Mucosa of rectum (tissue), 2 donors: ENCODE data around the gene LGI2.
"Not testable (repeated sequence)": the region's sequence is repeated elsewhere in the genome, so short reads cannot be mapped to it uniquely, and the experiment has no call there.

Experiments used
- H3K27ac ChIP-seq, 2 donors: one replicate each; pipeline ENCODE4 v1.7.0; 2013; ENCODE audit warnings: inconsistent platforms in 2 of 2, low read depth in 2 of 2, low read length in 2 of 2
- H3K27me3 ChIP-seq, 2 donors: one replicate each; pipeline ENCODE4 v1.7.0; 2013; ENCODE audit warnings: low read length in 2 of 2; ENCODE audit not compliant: control insufficient read depth in 2 of 2, insufficient read depth in 2 of 2
- H3K36me3 ChIP-seq, 2 donors: one replicate each; pipeline ENCODE4 v1.7.0; 2013; ENCODE audit warnings: low read length in 2 of 2; ENCODE audit not compliant: control insufficient read depth in 2 of 2, insufficient read depth in 2 of 2
- H3K4me1 ChIP-seq, 2 donors: one replicate each; pipeline ENCODE4 v1.7.0; 2013; ENCODE audit warnings: low read length in 2 of 2, mild to moderate bottlenecking in 1 of 2; ENCODE audit not compliant: control insufficient read depth in 2 of 2, insufficient read depth in 2 of 2
- H3K4me3 ChIP-seq, 2 donors: one replicate each; pipeline ENCODE4 v1.7.0; 2013; ENCODE audit warnings: low read length in 2 of 2
- H3K9ac ChIP-seq, 2 donors: one replicate each; pipeline ENCODE4 v1.7.0; 2013; ENCODE audit warnings: low read length in 2 of 2, low read depth in 1 of 2, mild to moderate bottlenecking in 1 of 2
- H3K9me3 ChIP-seq, 2 donors: one replicate each; pipeline ENCODE4 v1.7.0; 2013; ENCODE audit warnings: low read length in 2 of 2; ENCODE audit not compliant: control insufficient read depth in 2 of 2
- donor health status: healthy.
- donor health status: Normal muscosa, but diverticular disease.

LGI2 gene

DNA sequence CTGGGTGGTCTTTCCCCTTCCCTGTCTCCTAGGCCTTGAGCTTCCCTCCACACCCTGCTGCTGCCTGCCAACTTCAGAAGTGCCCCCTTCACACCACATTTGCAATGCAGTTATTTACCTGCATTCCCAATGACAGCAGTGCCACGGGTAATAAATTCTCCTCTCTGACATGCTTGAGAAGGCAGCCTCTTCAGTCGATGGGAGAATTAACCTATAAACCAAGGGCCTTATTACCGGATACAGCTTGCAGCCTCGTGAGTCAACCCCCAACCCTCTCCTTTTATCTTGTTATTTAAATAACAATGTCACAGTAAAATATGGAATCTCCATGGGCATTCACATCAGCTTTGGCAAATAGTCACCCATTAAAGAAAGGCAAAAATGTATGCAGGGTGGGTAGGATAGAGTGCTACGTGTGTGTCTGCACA lies 34.7 kb upstream of the LGI2 start:
- Histone ChIP-seq H3K27me3 (no peaks in the 10 kb centered on the region), H3K27ac (no peak overlapping the region), H3K36me3 (no peaks in the 10 kb centered on the region), H3K4me1 (no peaks in the 10 kb centered on the region), H3K9me3 (no peaks in the 10 kb centered on the region), H3K9ac (no peak overlapping the region), H3K4me3 (no peak overlapping the region)

DNA sequence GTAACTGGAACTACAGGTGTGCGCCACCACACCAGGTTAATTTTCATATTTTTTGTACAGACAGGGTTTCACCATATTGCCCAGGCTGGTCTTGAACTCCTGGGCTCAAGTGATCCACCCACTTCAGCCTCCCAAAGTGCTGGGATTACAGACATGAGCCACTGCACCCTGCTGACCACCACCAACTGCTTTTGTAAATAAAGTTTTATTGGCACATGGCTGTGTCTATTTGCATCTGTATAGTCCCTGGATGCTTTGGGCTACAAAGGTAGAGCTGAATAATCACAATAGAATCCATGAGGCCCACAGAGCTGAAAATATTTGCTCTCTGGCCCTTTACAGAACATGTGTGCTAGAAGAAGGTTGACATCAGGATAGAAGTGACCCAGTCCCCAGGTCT lies 33.7 kb upstream of the LGI2 start:
- H3K4me3 ChIP-seq, H3K9ac ChIP-seq, H3K9me3 ChIP-seq, H3K4me1 ChIP-seq, H3K27me3 ChIP-seq, H3K36me3 ChIP-seq, H3K27ac ChIP-seq: not testable (repeated sequence)

- Histone ChIP-seq H3K9ac (no peak overlapping the region), H3K27me3 (no peaks in the 10 kb centered on the region), H3K9me3 (no peaks in the 10 kb centered on the region), H3K4me1 (no peaks in the 10 kb centered on the region), H3K36me3 (no peaks in the 10 kb centered on the region), H3K27ac (no peak overlapping the region), H3K4me3 (no peak overlapping the region)
Observed at GRCh38 chr4:25063116-25063515, 32.4 kb upstream of the LGI2 start.

- no peak overlapping the region for H3K27ac ChIP-seq
- H3K4me3 ChIP-seq: no peak overlapping the region
- no peak overlapping the region for H3K9ac ChIP-seq
- no peaks in the 10 kb centered on the region for H3K36me3 ChIP-seq
- H3K9me3 ChIP-seq: no peaks in the 10 kb centered on the region
- no peaks in the 10 kb centered on the region for H3K4me1 ChIP-seq
- H3K27me3 ChIP-seq: no peaks in the 10 kb centered on the region
Observed at GRCh38 chr4:25062098-25062497, 31.4 kb upstream of the LGI2 start.

GRCh38 chr4:25061602-25062001 lies 30.9 kb upstream of the LGI2 start:
- H3K4me3 ChIP-seq: no peak overlapping the region
- no peak overlapping the region for H3K9ac ChIP-seq
- no peaks in the 10 kb centered on the region for H3K36me3 ChIP-seq
- no peaks in the 10 kb centered on the region for H3K4me1 ChIP-seq
- H3K27me3 ChIP-seq: no peaks in the 10 kb centered on the region
- H3K27ac ChIP-seq: no peak overlapping the region
- H3K9me3 ChIP-seq: no peaks in the 10 kb centered on the region

GRCh38 chr4:25060963-25061340 lies 30.2 kb upstream of the LGI2 start:
- Histone ChIP-seq H3K4me3 (no peak overlapping the region), H3K9me3 (no peaks in the 10 kb centered on the region), H3K4me1 (no peaks in the 10 kb centered on the region), H3K27me3 (no peaks in the 10 kb centered on the region), H3K36me3 (no peaks in the 10 kb centered on the region), H3K9ac (no peak overlapping the region), H3K27ac (no peak overlapping the region)

DNA sequence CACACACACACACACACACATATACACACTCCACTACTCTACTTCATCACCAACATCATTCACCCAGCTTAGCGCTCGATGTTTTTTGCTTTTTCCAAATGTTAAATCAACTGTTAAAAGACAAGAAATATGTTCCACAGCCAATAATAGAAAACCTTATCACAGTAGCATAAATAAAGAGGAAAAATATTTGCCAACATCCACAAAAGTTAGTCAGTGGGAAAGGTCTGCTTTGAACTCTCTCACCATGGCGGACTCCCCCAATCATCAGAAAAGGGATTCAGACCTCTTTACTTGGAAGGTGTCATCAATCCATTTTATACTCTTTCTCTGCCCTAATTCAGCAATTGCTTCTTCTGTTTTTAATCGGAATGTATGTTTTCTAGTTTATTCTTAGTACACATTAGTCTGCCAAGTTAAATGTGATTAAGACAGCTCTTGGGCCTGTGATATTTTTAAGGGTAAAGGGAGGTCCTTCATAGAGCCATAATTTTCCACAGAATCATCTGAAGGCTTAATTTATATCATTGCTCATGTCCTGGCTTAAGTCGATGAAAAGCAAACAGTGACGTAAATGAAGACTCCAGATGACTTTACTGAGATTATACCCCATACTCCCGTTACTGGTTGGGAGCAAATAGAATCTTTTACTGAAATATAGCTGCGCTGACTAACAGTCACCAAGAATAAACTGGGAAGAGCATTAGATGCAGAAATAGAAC lies 29.7 kb upstream of the LGI2 start:
- H3K4me1 ChIP-seq: no peaks in the 10 kb centered on the region
- H3K36me3 ChIP-seq: no peaks in the 10 kb centered on the region
- no peak overlapping the region for H3K9ac ChIP-seq
- no peak overlapping the region for H3K27ac ChIP-seq
- no peaks in the 10 kb centered on the region for H3K27me3 ChIP-seq
- no peak overlapping the region for H3K4me3 ChIP-seq
- H3K9me3 ChIP-seq: no peaks in the 10 kb centered on the region

GRCh38 chr4:25059791-25060190 lies 29.0 kb upstream of the LGI2 start:
- H3K9me3 ChIP-seq: no peaks in the 10 kb centered on the region
- H3K9ac ChIP-seq: no peak overlapping the region
- no peaks in the 10 kb centered on the region for H3K27me3 ChIP-seq
- H3K27ac ChIP-seq: no peak overlapping the region
- no peaks in the 10 kb centered on the region for H3K4me1 ChIP-seq
- H3K36me3 ChIP-seq: no peaks in the 10 kb centered on the region
- H3K4me3 ChIP-seq: no peak overlapping the region

GRCh38 chr4:25058796-25059195 lies 28.1 kb upstream of the LGI2 start:
- no peak overlapping the region for H3K27ac ChIP-seq
- H3K9me3 ChIP-seq: no peaks in the 10 kb centered on the region
- H3K9ac ChIP-seq: no peak overlapping the region
- H3K4me3 ChIP-seq: no peak overlapping the region
- no peaks in the 10 kb centered on the region for H3K36me3 ChIP-seq
- H3K27me3 ChIP-seq: no peaks in the 10 kb centered on the region
- no peaks in the 10 kb centered on the region for H3K4me1 ChIP-seq

GRCh38 chr4:25057299-25057698 lies 26.6 kb upstream of the LGI2 start:
- H3K9me3 ChIP-seq: no peaks in the 10 kb centered on the region
- H3K36me3 ChIP-seq: no peaks in the 10 kb centered on the region
- no peak overlapping the region for H3K9ac ChIP-seq
- no peaks in the 10 kb centered on the region for H3K4me1 ChIP-seq
- H3K27me3 ChIP-seq: no peaks in the 10 kb centered on the region
- no peak overlapping the region for H3K27ac ChIP-seq
- H3K4me3 ChIP-seq: no peak overlapping the region

GRCh38 chr4:25052037-25052436 lies 21.3 kb upstream of the LGI2 start:
- H3K9ac ChIP-seq, H3K4me3 ChIP-seq, H3K36me3 ChIP-seq, H3K4me1 ChIP-seq, H3K27ac ChIP-seq, H3K9me3 ChIP-seq, H3K27me3 ChIP-seq: not testable (repeated sequence)
